Forelimb muscle (tissue), 1 donor: Measurements from ENCODE around the gene IL17RD. TPM values are rescaled to one million over a fixed set of nuclear protein-coding genes. Genes with fewer than 3 reads are reported as not detected.

ENCODE experiments used
- DNase-seq: peaks from one replicate; pipeline ENCODE4 v3.0.0-alpha.2; 2013; ENCODE audit warnings: low read depth
- polyA plus RNA-seq: library from polyadenylated mRNA; unstranded; fragments of 120-200 nt; gene quantifications from one replicate; pipeline ENCODE4 v1.2.1, GENCODE V29; 2013; ENCODE audit not compliant: insufficient read length

Gene IL17RD
- polyA plus RNA-seq, 1 donor, result 22.1 TPM

DNA sequence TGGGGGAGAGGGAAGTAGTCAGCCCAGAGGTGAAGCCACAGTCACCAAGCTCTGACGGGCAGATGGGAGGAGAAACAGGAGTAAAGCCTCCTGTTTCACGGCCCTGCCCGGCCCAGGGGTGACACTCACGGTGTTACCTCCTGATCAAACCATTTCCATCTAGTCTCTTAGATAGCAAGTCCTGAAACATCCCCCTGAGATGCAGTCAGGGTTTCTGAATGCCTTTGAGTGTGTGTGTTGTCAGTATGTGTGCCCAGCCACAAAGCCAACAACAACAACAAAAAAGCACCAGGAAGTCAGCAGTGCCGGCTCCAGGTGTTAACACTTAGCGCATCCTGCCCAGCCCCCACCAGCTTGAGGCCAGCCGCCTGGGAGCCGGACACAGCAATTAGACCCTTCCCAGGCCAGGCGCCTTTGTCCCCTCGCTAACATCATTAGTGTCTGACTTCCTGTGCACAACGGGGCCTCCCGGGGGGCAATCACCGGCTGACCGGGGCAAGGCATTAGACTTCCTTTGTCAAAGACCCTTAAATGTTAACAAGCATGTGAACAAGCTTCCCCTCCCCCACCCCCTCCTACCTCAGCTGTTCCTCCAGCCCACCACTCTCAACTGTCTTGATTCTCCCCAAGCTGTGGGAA, 34.5 kb downstream of the IL17RD start:
- DNase-seq, result no peak

DNA sequence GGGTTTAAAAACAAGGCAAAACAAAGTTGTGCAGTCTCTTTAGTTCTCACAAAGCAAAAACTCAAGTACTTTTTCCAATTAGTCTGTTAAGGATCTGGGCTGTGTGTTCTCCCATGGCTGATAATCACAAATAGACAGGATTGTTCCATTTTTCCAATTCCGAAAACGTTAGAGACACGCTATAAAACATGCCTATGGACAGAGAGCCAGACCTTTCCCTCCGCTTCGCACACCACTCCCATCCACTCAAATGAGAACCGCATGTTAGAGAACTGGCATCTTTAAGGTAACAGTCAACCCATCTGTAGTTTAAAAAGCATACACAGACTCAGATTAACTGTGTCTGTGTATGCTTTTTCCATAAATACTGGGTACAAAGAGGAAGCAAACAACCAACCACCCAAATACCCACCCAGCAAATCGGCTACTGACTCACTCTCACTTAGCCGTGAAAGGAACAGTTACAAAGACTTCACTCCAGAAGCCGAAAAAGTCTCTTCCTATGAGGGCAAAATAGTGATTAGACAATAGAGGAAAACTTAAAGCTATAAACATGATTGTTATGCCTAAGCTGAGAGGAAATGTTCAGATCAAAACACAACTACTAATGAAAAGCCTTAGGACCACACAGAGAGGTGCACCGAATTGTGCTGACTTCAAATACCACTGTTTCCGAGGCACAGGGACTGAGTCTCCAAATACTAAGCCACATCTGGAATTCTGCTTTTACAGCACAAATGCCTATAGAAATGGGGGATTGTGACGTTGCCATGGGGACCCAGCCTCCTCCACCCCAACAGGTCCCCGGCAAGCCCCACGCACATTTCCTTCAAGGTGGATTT, 36.1 kb downstream of the IL17RD start:
- no peak for DNase-seq

DNA sequence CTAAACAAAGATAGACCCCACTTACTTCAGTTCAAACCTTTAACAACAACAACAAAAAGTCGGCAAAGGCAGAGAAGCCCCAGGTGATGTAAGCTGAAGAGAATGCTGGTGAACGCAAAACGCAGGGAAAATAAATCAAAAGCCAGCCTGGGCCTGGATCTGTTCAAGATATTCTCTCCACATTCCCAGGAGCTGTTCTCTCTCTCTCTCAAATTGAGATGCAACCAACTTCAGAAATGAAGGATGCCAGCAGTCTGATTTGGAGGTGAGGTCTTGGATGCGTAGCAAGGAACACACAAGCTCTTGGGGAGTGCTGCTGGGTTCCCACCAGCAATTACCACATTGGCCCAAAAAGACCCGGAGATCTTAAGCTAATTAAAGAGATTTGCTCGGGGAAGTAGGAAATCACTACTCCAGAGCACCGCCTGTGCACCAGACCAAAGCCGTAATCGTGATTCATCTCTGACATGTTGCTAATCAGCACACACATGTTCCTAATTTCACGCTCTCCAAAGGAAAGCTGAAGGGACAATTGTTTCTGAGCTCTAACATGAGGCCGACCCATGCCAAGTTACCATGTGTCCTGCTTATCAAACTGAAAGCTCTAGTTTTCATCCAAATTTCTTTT, 37.1 kb downstream of the IL17RD start:
- no peak for DNase-seq

DNA sequence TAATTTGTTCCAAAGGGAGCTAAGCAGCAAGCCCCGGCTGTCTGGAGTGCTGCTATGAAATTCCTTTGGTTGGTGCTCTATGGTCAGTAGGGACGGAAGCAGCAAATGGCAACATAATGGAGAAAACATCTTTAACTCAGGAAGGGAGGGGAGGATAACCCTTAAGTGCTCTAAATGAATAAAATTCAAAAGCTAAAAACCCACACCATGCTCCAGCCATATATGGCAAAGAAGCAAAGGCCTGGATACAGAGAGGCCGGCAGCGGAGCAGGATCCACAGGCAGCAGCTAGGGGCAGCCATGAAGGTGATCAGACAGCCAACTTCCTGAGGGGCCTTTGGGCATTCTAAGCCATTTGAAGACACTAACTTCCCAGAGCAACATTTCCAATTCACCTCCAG, 38.9 kb downstream of the IL17RD start:
- no peak for DNase-seq

DNA sequence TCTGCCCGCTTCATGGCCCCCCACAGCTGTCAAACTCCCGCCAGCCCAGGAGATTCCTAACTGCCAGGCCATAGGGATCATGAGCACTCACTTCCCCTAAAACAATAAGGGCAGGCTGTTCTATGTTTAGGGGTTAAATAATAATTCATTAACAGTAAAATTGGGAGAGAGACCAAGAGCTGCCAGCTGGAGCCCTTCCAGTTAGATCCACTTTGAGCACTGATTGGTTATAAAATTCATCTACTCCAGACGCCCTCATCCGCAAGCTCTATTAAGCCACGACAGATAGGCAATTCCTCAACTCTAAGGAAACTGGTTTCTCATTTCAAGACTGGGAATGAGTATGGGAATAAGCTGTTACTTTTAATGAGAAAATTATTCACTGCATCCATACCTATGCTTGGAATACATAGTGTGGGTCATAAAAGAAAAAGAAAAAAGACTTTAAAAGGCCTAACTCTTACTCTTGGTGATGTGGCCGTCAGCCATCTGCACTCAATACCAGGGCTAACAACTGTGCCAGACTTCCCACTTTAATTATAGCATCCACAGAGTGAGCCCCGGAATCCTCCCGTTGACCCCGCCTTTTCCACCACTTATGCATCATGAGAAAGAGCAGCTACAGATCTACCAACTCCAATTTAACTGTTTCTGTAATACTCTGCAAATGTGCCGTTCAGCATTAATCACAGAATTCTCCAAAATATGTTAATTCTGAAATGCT, 44.5 kb downstream of the IL17RD start:
- no peak for DNase-seq

DNA sequence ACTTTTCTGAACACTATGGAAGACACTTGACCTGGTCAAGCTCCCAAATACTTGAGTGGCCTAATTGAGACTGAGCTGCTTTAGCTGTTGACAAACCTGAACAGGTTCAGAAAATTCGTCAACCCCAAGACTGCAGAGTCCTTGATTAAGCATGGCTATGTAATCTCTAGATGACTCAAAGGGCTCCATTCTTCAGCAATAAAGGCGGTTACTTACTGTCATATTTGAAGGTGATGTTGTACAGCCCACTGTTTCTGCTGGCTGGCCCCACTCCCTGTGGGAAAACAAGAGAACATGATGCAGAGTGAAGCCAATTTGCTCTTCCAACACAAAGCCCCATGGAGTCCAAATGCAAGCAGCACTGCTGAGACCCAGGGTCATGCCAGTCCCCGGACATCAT, 45.1 kb downstream of the IL17RD start:
- DNase-seq, result no peak

DNA sequence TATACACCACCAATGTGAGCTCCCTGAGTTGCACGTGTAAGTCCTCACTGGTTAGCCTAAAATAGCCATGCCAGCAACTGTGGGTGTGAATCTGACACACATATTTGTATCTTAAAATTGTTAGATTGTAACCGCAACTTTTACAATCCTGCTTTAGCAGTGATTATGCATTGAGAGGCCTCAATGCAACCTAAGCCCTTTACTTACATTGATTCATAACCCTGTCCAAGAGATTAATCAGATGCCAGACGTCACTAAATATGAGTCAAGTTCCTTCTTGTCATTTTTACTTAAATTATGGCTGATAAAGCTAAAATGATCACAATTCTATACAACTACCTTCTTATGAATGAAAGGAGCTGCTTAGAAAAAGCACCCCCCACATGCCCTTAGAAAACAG, 46.9 kb downstream of the IL17RD start:
- no peak for DNase-seq

DNA sequence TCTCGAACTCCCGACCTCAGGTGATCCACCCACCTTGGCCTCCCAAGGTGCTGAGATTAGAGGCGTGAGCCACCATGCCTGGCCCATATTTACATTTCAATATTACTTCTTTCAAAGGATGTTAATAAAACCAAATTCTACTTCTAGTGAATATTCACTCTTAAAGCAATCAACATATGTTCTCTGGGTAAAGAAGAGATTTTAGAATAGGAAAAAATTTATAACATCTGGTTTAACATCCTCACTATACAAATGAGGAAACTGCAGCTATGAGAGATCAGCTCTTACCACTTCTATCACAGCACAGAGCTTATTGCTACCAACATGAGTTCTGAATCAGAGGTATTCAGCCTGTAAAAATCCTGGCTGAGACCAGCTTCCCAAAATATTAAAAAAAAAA, 48.7 kb downstream of the IL17RD start:
- no peak for DNase-seq

DNA sequence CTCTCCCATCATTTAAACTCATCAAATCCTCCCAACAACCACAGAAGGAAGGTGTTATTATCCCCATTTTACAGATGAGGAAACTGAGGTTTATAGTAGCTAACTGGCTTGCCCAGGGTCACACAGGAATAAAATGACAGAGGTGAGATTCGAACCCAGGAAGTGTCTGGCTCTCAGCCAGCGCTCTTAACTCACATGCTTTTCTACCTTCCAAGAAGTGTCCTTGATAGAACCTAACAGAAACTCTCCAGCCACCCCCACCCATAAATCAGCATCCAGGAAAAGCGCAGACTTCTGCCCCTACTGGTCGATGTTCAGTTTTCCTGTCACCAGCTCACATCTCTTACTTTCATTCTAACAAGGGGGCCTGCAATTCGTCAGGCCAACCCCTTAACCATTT, 52.9 kb downstream of the IL17RD start:
- no peak for DNase-seq

DNA sequence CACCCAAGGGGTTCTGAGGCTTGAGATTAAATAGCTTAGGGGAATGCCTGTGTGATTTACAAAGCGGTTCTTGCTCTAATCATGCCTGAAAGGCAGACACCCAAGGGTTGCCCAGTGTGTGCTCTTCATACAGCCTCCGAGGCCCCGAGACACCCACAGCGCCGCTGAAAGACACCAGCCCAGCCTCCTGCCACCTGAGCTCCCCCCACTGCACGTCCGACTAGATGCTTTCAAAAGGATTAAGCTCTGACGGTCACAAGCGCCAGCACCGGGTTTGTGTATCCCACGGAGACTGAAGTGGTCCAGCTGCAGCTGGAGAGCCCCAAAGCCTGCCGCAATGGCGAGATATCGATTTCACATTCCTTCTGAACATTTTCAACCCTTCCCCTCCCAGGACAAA, 54.4 kb downstream of the IL17RD start:
- no peak for DNase-seq

DNA sequence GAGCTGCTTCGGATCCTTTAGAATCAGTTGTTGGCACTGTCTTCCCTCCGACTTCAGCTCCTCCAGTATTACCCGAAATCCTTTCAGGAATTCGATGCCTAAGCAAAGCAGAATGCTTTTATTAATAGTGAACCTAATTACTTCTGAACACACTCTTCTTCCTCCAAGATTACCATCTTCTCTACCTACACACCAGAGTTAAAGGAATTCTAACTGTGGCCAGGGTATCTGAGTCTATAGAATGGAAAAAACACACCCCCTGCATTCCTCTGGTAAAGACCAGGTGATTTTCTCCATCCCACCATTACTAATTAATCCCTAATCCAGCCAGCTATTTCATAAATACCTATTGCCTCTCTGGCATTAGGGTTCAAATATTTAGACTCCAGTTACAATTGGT, 54.9 kb downstream of the IL17RD start:
- DNase-seq, result no peak

DNA sequence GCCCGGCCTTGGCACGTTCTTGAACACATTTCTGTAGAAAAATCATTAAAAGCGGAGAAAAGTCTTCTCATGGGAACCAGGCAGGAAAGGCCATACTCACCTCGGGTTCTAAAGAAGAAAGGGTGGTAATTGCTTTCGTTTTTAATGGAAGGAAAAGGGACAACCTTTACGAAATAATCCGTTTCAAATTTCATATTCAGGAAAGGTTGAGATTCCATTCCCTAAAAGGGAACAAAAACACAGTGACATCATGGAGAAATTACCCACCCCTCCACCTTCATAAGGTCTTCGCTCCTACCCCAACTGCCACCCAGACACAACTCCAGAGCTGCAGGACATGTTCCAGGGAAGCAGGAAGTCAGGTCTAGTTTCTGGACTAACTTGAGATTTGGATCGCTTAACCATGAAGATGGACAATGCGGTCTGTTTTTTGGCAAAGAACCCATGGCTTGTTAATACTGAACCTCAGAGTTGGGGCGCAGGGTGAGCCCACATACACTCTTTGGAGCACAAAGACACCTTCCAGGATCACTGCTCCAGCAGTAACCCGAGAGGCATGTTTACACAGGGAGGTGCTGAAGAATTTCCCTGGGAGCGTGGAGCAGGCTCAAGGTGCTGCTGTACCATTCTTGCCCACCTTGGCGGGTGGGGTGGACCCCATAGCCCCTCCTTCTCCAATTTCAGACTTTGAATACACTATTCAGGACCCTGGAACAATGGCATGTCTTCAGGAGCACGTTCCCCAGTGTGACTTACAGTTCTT, 55.5 kb downstream of the IL17RD start:
- no peak for DNase-seq

DNA sequence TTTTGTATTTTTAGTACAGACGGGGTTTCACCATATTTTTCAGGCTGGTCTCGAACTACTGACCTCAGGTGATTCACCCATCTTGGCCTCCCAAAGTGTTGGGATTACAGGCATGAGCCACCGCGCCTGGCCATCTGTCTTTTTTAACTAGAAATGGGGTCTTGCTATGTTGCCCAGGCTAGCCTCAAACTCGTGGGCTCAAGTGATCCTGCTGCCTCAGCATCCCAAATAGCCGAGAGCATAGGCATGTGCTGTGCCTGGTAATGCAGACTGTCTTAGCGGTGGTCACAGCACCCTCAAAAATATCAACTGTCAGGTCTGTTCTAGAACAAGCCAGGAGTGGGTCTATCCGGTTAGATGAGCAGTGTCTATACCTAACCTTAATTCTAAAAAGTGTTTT, 56.5 kb downstream of the IL17RD start:
- DNase-seq, result no peak

DNA sequence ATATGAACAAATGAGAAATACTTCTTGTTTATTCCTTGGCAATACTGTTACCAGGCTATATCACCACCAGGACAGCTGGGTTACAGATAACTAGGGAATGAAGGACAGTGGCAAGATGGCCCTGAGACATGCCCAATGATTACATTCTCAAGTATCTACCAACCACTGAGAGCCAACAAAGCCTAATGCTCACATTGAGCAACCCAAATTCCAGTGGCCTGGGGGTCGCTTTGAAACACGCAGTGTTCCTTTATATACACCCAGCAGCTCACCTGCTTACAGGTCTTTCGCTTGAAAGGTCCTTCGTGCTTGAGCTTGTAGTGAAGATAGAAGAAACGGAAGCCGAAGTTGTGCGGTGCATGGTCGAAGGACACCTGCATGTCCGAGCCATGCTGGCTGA, 59.6 kb downstream of the IL17RD start:
- DNase-seq, result no peak

DNA sequence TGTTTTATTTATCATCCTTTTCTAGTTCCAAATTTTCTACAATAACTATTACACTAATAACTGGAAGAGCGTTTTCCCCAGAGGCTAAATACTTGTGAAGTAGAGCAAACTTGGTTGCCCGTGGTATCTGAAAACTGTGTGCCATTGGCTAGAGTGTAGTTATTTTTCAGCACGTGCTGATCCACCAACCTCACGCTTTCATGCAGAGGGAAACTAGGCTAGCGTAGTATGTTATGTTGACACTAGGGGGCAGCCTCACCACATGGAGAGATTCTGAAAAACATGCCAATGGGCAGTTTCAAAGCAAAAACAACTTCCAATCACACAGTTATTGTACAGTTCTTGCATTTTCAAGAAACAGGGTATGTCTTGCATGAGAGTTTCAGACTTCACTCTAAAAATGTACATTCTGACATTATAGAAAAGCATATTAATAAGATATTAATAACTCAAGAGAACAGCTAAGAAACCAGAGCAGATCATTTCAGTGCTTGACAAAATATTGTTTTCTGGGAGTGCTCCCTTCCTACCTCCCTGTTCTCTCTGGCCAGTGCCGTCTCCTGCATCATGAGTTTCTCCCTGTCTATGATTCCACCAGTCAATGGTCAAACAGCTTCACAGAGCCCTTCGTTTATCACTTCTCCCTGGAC, 65.0 kb downstream of the IL17RD start:
- peak; percentile 49 for DNase-seq

DNA sequence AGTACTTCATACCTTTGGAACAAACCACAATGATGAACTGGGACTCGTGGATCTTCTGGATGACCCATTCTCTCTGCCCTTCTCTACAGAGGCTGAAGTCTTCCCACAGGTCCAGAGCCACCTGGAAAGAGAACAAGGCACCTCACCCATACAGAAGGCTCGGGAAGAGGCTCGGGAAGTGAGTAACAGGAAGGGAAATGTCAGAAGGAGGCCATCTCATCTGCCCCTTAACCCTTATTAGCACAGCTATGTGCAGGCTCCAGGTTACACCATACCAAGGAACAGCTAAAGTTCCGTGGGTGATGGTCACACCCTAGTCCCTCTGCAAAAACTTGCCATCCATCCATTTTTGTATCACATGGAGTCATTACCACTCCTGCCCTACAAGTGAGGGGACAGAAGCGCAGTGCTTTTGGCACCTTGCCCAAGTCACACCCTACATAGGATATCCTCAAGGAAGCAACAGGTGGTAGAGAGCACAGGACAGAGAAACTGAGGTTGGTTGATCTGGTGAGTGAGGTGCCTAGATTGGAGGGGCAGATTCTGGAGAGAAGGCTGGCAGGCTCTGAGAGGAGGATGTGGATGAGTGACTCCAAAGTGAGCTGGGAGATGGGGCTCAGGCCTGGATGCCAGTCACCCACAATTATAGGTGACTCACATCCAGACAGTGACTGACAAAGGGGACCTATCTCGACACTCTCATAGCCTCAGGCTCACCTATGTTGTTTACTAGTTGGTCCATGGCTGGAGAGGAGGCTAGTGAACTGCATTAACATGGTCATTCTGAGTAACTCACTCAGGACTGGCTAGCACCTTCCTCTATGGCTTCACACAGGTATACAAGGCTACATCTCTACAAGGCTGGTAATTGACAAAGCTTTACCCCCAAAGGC, 66.5 kb downstream of the IL17RD start:
- no peak for DNase-seq

DNA sequence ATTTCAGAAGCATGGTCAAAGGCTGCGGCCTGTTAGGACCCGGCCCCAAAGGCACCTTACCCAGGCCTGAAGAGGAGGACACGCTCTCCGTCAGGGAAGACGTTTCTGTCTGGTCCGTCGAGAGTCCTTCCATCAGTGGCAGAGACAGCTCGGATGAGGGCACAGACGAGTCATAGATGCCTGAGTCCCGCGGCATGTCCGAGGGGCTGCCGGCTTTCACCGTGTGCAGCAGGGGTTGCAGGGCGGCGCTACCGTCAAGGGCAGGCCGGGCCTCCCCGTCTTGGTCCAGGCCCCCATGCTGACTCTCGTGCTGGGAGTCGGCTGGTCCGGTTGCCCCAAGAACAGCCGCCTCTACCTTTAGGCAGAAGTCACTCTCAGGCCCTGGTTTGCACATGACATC, 67.6 kb downstream of the IL17RD start:
- no peak for DNase-seq

DNA sequence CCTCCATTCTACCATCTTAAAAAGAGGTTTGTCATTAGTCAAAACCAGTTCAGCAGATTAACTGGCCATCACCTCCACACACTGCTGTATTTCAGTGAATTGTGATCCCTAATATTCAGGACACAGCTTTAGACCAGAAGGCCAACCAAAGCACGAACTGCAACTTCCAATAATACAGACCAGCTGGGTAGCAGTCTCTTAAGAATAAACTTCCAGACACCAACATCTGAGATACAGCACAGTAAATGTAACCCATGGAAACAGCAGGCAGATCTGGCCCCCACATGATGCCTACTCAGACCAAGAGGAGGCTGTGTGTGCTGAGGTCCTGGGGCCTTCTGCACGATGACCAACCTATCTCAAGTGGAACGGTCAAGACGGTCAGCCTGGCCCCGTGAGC, 69.8 kb downstream of the IL17RD start:
- DNase-seq, result no peak

DNA sequence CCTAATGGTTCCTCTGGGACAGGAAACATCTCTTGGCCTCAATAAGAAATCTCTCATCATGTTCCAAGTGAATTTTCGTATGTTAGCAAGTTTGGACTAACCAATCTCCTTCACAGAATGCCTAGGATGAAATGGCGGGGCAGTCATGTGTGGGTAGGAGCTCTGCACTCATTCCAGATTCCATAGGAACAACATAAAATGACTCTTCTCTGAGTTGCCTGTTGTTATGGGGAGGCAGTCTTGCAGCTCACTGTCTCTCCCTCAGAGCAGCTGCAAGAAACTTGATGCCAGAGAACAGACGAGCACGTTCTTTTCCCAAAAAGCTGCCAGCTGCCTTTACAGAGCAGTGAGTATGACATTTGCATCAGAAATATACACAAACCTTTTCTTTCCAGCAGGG, 70.6 kb downstream of the IL17RD start:
- peak; percentile 74 for DNase-seq

DNA sequence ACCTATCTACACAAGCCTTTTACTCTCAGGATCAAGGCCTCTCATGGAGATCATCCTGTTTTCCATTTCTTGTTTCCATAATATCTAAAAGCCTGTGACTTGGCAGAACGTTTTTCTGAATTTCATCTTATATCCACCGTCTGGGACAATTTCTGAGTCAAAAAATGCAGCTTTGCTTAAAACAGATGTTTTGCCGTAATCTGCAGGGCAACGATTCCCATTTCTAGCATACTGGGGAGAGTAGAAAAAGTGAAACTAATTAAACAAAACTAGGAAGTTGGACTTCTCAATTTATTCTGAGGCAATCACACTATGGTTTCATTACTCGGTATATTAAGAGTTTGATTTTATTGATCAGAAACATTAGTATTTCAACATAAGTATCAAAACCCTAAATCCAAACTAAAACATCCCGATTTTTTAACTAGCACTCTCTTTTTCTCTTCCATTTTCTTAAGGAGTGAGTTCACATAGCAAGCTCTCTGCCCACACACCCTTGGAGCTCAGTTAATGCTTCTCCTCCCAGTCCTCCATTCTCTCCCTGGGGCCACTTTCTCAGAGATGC, 71.1 kb downstream of the IL17RD start:
- DNase-seq, result peak; percentile 58
